Measurements from ENCODE around the gene PCDHB15. TPM values are rescaled to one million over a fixed set of nuclear protein-coding genes. Genes with fewer than 3 reads are reported as not detected.
"Not testable (repeated sequence)": the region's sequence is repeated elsewhere in the genome, so short reads cannot be mapped to it uniquely, and the experiment has no call there.

The PCDHB15 gene
- total and polyA plus RNA-seq, 5 experiments from 2014 or later = not detected

DNA sequence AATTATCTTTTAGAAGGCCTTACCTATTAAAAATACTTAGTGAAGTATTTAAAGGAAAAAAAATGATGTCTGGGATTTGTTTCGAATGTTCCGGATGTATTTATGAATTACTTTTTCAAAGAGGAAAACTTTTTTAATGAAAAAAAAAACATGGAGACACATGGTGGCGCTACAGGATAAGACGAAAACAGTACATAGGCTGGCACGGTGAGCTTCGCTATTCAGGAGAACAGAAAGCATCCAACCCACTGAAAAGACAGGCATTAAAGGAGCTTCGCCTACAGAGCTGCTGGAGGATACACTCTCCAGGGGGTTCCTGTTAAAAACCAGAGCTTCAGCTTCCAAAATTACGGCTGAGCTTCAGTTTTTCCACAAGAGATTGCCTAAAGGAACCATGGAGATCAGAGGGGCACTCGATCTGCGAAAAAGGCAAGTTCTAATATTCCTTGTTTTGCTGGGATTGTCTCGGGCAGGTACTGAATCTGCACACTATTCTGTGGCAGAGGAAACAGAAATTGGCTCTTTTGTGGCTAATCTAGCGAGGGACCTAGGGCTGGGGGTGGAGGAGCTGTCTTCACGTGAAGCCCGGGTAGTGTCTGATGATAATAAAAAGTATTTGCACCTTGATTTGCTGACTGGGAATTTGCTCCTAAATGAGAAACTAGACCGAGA lies 21.9 kb upstream of the PCDHB15 start, which contains the start of gene PCDHB14:
Gene PCDHB14, plus strand, starts transcription at position 232 of the 672 bp plus-strand sequence. Its CDS starts 163 bp downstream, at position 395.
- POLR2A ChIA-PET = no interaction called here

DNA sequence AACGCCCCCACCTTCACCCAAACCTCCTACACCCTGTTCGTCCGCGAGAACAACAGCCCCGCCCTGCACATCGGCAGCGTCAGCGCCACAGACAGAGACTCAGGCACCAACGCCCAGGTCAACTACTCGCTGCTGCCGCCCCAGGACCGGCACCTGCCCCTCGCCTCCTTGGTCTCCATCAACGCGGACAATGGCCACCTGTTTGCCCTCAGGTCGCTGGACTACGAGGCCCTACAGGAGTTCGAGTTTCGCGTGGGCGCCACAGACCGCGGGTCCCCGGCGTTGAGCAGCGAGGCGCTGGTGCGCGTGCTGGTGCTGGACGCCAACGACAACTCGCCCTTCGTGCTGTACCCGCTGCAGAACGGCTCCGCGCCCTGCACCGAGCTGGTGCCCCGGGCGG lies 20.4 kb upstream of the PCDHB15 start:
- DNase-seq, H3K4me1 Mint-ChIP-seq, ATAC-seq, H3K4me3 Mint-ChIP-seq, H3K27ac Mint-ChIP-seq, POLR2A ChIA-PET: not testable (repeated sequence)
- Mint-ChIP-seq H3K36me3 (peaks cover 3 to 36% (median 8%) of the 10 kb centered on the region in 3 donors), H3K9me3 (peaks cover 11 to 68% (median 27%) of the 10 kb centered on the region in 9 donors), H3K27me3 (peaks cover 27 to 56% (median 53%) of the 10 kb centered on the region in 5 donors)

More for the DNA sequence above, 21.9 kb upstream of the PCDHB15 start, which contains the start of gene PCDHB14:
- peaks cover 7 to 78% (median 34%) of the 10 kb centered on the region in 9 donors for H3K9me3 Mint-ChIP-seq
- H3K4me3 Mint-ChIP-seq = peak within 1 kb of the TSS in 6 of 10 donors; percentile 13 to 55 (median 20)
- peaks cover 6 to 45% (median 14%) of the 10 kb centered on the region in 3 donors for H3K36me3 Mint-ChIP-seq
- DNase-seq = peak in 1 of 10 donors; percentile 2
- H3K27ac Mint-ChIP-seq = no peak within 1 kb of the TSS
- H3K4me1 Mint-ChIP-seq = peaks cover 0 to 2% (median 0%) of the 10 kb centered on the region in 4 donors
- H3K27me3 Mint-ChIP-seq = peaks cover 33 to 63% (median 60%) of the 10 kb centered on the region in 5 donors
- no peak for ATAC-seq

DNA sequence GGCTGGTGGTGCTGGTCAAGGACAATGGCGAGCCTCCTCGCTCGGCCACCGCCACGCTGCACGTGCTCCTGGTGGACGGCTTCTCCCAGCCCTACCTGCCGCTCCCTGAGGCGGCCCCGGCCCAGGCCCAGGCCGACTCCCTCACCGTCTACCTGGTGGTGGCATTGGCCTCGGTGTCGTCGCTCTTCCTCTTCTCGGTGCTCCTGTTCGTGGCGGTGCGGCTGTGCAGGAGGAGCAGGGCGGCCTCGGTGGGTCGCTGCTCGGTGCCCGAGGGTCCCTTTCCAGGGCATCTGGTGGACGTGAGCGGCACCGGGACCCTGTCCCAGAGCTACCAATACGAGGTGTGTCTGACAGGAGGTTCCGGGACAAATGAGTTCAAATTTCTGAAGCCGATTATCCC lies 19.8 kb upstream of the PCDHB15 start:
- Mint-ChIP-seq H3K36me3 (peaks cover 3 to 31% (median 8%) of the 10 kb centered on the region in 3 donors), H3K9me3 (peaks cover 8 to 66% (median 24%) of the 10 kb centered on the region in 9 donors), H3K27me3 (peaks cover 24 to 50% (median 48%) of the 10 kb centered on the region in 5 donors)
- H3K4me3 Mint-ChIP-seq, ATAC-seq, H3K4me1 Mint-ChIP-seq, POLR2A ChIA-PET, DNase-seq, H3K27ac Mint-ChIP-seq: not testable (repeated sequence)

DNA sequence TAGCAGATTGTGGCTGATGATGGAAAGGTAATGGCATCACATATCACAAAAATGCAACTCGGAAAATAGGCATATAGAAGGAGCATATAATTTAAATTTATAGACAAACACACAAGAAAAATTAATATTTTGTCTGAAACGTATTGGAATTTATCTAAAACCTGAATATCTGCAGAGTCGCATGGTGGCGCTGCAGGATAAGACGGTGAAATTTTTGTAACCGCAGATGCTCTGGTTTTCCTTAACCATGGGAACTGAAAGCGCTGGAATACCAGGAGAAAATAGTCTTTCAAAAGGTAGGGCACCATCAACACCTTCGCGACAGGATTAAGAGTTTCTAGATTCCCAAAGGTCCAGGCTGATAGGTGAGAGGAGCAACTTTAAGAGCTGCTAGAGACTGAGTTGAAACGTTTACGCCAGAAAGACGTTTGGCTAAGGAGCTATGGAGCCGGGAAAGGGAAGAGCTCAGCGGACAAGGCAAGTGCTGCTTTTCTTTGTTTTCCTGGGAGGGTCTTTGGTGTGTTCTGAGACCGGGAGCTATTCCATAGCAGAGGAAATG lies 11.0 kb upstream of the PCDHB15 start:
- Mint-ChIP-seq H3K27me3 (peaks cover 20 to 56% (median 34%) of the 10 kb centered on the region in 5 donors), H3K4me3 (no peak overlapping the region), H3K9me3 (peaks cover 15 to 84% (median 43%) of the 10 kb centered on the region in 9 donors), H3K36me3 (peaks cover 14 to 49% (median 24%) of the 10 kb centered on the region in 3 donors), H3K4me1 (no peaks in the 10 kb centered on the region), H3K27ac (no peak overlapping the region)
- POLR2A ChIA-PET = no interaction called here
- no peak for ATAC-seq
- no peak for DNase-seq

DNA sequence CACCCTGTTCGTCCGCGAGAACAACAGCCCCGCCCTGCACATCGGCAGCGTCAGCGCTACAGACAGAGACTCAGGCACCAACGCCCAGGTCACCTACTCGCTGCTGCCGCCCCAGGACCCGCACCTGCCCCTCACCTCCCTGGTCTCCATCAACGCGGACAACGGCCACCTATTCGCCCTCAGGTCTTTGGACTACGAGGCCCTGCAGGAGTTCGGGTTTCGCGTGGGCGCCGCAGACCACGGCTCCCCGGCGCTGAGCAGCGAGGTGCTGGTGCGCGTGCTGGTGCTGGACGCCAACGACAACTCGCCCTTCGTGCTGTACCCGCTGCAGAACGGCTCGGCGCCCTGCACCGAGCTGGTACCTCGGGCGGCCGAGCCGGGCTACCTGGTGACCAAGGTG lies 9.3 kb upstream of the PCDHB15 start:
- Mint-ChIP-seq H3K36me3 (peaks cover 19 to 66% (median 38%) of the 10 kb centered on the region in 3 donors), H3K9me3 (peaks cover 20 to 91% (median 51%) of the 10 kb centered on the region in 9 donors), H3K27me3 (peaks cover 31 to 73% (median 49%) of the 10 kb centered on the region in 5 donors)
- DNase-seq, H3K4me1 Mint-ChIP-seq, ATAC-seq, H3K4me3 Mint-ChIP-seq, H3K27ac Mint-ChIP-seq, POLR2A ChIA-PET: not testable (repeated sequence)

DNA sequence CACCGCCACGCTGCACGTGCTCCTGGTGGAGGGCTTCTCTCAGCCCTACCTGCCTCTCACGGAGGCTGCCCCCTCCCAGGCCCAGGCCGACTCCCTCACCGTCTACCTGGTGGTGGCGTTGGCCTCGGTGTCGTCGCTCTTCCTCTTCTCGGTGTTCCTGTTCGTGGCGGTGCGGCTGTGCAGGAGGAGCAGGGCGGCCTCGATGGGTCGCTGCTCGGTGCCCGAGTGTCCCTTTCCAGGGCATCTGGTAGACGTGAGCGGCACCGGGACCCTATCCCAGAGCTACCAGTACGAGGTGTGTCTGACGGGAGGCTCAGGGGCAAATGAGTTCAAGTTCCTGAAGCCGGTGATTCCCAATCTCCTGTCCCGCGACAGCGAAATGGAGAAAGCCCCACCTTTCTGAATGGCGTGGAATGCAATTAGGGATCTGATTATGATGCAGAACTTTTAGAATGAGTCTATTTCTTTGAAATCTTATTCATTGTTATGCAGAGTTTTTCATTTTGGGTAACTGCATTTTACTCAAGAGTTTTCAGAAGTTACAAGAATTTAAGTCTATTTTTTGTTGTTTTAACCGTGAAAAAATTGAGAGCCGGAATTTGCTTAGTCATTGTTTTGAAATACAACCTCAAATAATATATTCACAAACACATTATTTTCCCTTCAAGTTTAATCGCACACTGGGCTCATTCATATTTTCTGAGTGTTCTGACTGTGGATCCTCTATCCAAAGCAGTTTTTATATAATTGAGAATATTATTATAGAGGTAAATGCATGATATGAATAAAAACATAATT lies 8.5 kb upstream of the PCDHB15 start:
- peak overlapping the region in 1 of 10 donors; percentile 43 for H3K4me3 Mint-ChIP-seq
- ATAC-seq (no peak), DNase-seq (no peak)
- peaks cover 20 to 61% (median 41%) of the 10 kb centered on the region in 3 donors for H3K36me3 Mint-ChIP-seq
- no peak overlapping the region for H3K27ac Mint-ChIP-seq
- POLR2A ChIA-PET = no interaction called here
- H3K9me3 Mint-ChIP-seq = peaks cover 16 to 87% (median 48%) of the 10 kb centered on the region in 9 donors
- no peaks in the 10 kb centered on the region for H3K4me1 Mint-ChIP-seq
- peaks cover 32 to 79% (median 53%) of the 10 kb centered on the region in 5 donors for H3K27me3 Mint-ChIP-seq

DNA sequence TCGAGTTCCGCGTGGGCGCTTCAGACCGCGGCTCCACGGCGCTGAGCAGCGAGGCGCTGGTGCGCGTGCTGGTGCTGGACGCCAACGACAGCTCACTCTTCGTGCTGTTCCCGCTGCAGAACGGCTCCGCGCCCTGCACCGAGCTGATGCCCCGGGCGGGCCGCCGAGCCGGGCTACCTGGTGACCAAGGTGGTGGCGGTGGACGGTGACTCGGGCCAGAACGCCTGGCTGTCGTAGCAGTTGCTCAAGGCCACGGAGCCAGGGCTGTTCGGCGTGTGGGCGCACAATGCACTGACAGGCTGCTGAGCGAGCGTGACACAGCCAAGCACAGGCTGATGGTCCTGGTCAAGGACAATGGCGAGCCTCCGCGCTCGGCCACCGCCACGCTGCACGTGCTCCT lies 3.7 kb upstream of the PCDHB15 start:
- peaks cover 37 to 79% (median 62%) of the 10 kb centered on the region in 5 donors for H3K27me3 Mint-ChIP-seq
- DNase-seq = no peak
- no peak overlapping the region for H3K27ac Mint-ChIP-seq

DNA sequence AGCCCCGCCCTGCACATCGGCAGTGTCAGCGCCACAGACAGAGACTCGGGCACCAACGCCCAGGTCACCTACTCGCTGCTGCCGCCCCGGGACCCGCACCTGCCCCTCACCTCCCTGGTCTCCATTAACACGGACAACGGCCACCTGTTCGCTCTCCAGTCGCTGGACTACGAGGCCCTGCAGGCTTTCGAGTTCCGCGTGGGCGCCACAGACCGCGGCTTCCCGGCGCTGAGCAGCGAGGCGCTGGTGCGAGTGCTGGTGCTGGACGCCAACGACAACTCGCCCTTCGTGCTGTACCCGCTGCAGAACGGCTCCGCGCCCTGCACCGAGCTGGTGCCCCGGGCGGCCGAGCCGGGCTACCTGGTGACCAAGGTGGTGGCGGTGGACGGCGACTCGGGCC lies 1.8 kb downstream of the PCDHB15 start:
- H3K36me3 Mint-ChIP-seq = peaks cover 28 to 64% (median 64%) of the 10 kb centered on the region in 3 donors
- H3K4me3 Mint-ChIP-seq, POLR2A ChIA-PET, ATAC-seq, H3K27ac Mint-ChIP-seq, H3K4me1 Mint-ChIP-seq, DNase-seq: not testable (repeated sequence)
- H3K9me3 Mint-ChIP-seq = peaks cover 14 to 95% (median 68%) of the 10 kb centered on the region in 9 donors
- peaks cover 17 to 36% (median 29%) of the 10 kb centered on the region in 5 donors for H3K27me3 Mint-ChIP-seq

More for the DNA sequence above, 3.7 kb upstream of the PCDHB15 start:
- H3K4me1 Mint-ChIP-seq = no peaks in the 10 kb centered on the region
- H3K4me3 Mint-ChIP-seq = no peak overlapping the region
- POLR2A ChIA-PET = no interaction called here
- ATAC-seq = no peak
- H3K36me3 Mint-ChIP-seq = peaks cover 33 to 73% (median 66%) of the 10 kb centered on the region in 3 donors
- H3K9me3 Mint-ChIP-seq = peaks cover 16 to 91% (median 68%) of the 10 kb centered on the region in 9 donors

DNA sequence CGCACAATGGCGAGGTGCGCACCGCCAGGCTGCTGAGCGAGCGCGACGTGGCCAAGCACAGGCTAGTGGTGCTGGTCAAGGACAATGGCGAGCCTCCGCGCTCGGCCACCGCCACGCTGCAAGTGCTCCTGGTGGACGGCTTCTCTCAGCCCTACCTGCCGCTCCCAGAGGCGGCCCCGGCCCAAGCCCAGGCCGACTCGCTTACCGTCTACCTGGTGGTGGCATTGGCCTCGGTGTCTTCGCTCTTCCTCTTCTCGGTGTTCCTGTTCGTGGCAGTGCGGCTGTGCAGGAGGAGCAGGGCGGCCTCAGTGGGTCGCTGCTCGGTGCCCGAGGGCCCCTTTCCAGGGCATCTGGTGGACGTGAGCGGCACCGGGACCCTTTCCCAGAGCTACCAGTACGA lies 2.2 kb downstream of the PCDHB15 start:
- not testable (repeated sequence) for H3K27ac Mint-ChIP-seq, ATAC-seq, H3K4me3 Mint-ChIP-seq

DNA sequence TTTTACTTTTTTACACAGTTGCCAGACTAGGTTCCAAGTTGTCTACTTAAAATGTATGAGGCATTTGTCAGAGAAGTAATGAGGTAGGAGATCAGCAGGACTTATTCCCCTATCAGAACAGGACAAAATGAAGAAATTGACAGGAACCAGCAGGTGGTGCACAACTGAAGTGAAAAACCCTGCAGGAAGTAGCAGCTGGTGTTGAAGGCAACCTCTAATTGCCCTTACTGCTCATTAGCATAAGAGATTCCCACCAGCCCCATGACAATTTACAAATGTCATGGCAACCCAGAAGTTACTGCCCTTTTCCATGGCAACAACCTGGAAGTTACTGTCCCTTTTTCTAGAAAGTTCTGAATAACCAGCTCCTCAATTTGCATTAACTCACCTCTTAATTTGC lies 5.4 kb downstream of the PCDHB15 start:
- Mint-ChIP-seq H3K9me3 (peaks cover 14 to 95% (median 56%) of the 10 kb centered on the region in 9 donors), H3K4me3 (no peak overlapping the region), H3K36me3 (peaks cover 13 to 61% (median 42%) of the 10 kb centered on the region in 3 donors), H3K4me1 (no peaks in the 10 kb centered on the region), H3K27ac (no peak overlapping the region), H3K27me3 (peaks cover 0 to 9% (median 2%) of the 10 kb centered on the region in 5 donors)
- DNase-seq = no peak
- ATAC-seq = no peak
- POLR2A ChIA-PET = no interaction called here

More for the DNA sequence above, 2.2 kb downstream of the PCDHB15 start:
- peaks cover 28 to 62% (median 60%) of the 10 kb centered on the region in 3 donors for H3K36me3 Mint-ChIP-seq
- H3K4me1 Mint-ChIP-seq, POLR2A ChIA-PET, DNase-seq: not testable (repeated sequence)
- H3K27me3 Mint-ChIP-seq = peaks cover 16 to 35% (median 26%) of the 10 kb centered on the region in 5 donors
- H3K9me3 Mint-ChIP-seq = peaks cover 15 to 95% (median 66%) of the 10 kb centered on the region in 9 donors

DNA sequence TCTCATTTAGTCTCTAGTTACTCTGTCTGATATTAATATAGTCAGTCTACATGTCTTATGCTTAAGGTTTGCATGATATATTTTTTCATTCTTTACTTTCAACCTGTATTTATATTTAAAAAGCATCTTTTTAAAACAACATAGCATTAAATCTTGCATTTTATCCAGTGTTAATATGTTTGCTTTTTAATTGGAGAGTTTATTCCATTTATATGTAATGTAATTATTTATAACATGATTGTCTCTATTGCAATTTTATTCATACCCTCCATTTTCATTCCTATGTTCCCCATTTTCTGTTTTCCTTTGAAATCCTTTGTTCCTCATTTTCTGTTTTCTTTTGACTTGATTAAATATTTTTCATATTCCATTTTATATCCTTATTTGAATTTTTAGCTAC lies 13.3 kb downstream of the PCDHB15 start:
- H3K4me3 Mint-ChIP-seq = no peak overlapping the region
- H3K9me3 Mint-ChIP-seq = peaks cover 8 to 100% (median 61%) of the 10 kb centered on the region in 9 donors
- no peaks in the 10 kb centered on the region for H3K4me1 Mint-ChIP-seq
- DNase-seq (no peak), ATAC-seq (no peak)
- H3K36me3 Mint-ChIP-seq = peaks cover 0 to 65% (median 56%) of the 10 kb centered on the region in 3 donors
- POLR2A ChIA-PET = no interaction called here
- no peak overlapping the region for H3K27ac Mint-ChIP-seq
- H3K27me3 Mint-ChIP-seq = no peaks in the 10 kb centered on the region

DNA sequence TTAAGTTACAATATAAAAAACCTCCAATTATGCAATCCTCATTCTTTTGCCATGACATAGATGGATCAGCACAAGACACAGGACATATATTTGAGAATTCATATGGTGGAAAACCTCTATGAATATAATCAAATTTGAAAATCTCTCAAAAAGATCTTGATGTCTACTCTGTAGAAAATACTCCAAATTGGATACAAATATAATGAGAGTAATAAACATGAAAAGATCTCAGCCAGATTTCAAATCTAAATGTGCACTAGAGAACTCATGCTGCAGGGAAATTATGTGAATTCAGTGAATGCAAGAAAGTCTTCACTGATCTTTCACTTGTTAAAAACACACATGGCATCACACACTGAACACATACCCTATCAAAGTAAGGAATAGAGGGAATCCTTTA lies 13.8 kb downstream of the PCDHB15 start:
- peaks cover 9 to 100% (median 59%) of the 10 kb centered on the region in 9 donors for H3K9me3 Mint-ChIP-seq
- no peak overlapping the region for H3K4me3 Mint-ChIP-seq
- peaks cover under 1 to 70% (median 55%) of the 10 kb centered on the region in 3 donors for H3K36me3 Mint-ChIP-seq

More for the DNA sequence above, 13.8 kb downstream of the PCDHB15 start:
- no peaks in the 10 kb centered on the region for H3K27me3 Mint-ChIP-seq
- DNase-seq = no peak
- H3K4me1 Mint-ChIP-seq = no peaks in the 10 kb centered on the region
- ATAC-seq = no peak
- no peak overlapping the region for H3K27ac Mint-ChIP-seq
- POLR2A ChIA-PET = no interaction called here

Data from naive thymus-derived CD8-positive, alpha-beta T cell (primary cell).